HG03342 (cell line): Measurements from ENCODE around the gene OR9Q1.
"Not testable (repeated sequence)": the region's sequence is repeated elsewhere in the genome, so short reads cannot be mapped to it uniquely, and the experiment has no call there.

Source experiments
- ATAC-seq: cut with Tn5 transposase; IDR thresholded peaks from one replicate; pipeline ENCODE4 v1.9.1; 2021; ENCODE audit warnings: mild to moderate bottlenecking, moderate library complexity; ENCODE audit not compliant: unreplicated experiment

The OR9Q1 gene, protein sequence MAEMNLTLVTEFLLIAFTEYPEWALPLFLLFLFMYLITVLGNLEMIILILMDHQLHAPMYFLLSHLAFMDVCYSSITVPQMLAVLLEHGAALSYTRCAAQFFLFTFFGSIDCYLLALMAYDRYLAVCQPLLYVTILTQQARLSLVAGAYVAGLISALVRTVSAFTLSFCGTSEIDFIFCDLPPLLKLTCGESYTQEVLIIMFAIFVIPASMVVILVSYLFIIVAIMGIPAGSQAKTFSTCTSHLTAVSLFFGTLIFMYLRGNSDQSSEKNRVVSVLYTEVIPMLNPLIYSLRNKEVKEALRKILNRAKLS

DNA sequence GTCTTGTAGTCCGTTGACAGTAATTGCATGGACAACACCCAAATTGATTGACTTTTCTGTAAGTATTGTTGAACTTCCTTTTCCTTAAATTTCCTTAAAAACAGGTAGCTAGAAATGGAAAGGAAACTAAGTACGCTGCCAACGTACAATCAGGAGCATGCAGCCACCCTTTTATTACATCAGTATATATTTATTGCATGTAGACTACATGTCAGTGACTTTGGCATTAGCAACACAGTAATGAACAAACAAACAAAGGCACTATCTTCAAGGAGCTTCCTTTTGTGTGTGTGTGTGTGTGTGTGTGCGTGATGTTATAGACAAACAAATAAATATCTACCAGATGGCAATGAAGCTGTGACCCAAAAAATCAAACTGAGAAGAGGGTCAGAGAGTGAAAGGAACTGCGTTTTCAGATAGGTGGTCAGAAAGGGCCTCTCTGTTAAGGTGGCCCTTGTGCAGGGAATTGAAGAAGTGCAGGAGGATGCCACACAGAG is at the start of gene OR9Q1:
TSS of gene OR9Q1 (plus strand) at position 447 of the 497 bp plus-strand sequence. CDS start 155,564 bp downstream, outside the sequence.
- ATAC-seq: no peak

DNA sequence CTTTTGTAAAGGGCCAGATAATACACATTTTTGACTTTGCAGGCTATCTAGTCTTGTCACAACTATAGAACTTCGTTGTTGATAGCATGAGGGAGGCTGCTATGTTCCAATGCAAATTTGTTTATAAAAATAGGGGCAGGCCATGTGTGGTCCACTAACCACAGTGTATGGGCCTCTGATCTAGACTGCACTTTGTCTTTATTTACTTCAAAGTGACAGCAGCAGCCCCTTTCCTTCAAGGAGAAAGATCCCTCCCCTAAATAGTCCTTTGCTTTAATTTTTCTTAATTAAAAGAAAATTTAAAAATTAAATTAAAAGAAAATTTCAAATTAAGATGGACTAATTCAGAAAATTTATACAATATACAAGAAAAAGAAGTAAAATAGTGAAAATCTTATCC is 49.5 kb upstream of the OR9Q1 start:
- ATAC-seq: no peak

DNA sequence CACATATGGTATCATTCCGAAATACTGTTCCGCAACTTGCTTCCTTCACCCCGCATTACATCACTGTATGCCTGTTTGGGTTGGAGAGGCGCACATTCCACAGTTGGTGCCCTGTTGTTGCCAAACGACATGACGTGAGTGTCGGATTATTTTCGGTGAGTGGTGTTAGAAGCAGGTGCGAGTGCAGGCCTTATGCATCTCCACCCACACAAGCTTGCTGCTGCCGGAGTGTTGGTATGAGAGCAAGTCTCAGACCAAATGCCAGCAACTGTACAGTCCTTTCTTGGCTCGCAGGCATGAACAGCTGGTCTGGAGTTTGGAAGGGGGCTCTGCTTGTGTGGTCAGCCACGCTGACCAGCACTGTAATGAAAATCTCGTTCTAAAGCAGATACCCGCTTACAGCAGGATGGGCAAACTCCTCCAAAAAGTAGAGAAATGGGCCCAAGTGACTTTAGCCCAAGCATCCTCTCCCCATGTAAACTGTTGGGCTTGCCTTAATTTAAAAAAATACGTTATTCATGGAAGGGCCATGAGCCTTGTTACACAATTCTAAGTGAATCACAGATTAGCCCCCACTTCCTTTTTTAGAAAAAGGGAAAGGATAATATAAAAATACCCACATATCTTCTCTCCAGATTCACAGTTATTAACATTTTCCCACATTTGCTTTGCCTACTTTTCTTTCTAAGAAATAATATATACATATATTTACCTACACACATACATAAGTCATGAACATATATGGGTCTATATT is 48.7 kb upstream of the OR9Q1 start:
- no peak for ATAC-seq

DNA sequence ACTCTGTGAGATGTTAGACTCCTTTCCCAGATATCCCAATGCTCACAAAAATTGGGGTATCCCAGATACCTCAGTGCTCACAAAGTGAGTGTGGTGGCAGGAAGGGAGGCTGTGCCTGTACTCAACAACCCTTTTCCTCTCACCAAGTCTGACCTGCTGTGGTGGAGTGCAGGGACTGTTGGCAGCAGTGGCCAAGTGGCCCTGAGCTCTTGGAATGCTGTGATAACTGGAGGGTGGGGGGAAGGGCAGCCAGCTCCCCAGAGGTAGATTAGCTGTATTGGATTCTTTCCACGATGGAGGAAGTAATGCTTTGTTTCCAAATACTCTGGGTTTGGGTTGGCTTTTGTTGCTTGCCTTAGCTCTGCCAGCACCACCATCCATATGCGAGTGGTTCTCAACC is 46.0 kb upstream of the OR9Q1 start:
- ATAC-seq: no peak

DNA sequence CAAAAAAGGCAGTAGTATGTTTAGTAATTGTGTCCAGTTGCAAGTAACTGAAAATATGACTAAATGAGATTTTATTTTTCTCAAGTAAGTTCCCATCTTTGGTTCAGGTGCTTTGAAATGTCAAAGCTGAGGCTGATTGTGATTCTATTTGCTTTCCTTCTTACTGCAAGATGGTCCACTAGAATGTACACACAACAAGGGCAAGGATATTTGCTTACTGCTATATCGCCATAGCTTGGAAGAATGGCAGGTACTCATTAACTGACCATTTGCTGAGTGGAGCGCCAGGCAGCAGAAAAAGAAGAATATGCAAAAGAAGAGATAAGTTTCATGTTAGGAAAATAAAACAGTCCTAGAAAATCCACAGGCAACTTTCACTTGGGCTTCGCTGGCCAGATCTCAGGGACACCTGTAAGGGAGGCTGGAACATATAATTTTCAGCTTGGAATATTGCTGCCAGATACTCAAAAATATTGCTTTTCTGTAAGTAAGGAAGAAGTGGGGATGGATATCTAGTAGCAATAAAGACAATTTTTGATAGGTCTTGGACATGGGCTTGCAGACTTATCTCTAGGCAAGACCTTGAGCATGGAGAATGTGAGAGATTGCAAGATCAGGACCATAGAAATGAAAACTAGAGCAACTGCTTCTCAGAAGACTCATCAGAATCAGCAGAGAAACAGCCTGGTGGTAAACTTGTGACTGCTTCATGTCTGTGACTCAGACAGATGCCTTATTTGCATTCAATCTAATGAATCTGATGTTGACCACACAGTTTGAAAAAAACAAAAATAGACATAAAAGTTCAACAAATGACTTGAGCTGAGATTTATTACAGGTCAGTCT is 44.8 kb upstream of the OR9Q1 start:
- no peak for ATAC-seq

DNA sequence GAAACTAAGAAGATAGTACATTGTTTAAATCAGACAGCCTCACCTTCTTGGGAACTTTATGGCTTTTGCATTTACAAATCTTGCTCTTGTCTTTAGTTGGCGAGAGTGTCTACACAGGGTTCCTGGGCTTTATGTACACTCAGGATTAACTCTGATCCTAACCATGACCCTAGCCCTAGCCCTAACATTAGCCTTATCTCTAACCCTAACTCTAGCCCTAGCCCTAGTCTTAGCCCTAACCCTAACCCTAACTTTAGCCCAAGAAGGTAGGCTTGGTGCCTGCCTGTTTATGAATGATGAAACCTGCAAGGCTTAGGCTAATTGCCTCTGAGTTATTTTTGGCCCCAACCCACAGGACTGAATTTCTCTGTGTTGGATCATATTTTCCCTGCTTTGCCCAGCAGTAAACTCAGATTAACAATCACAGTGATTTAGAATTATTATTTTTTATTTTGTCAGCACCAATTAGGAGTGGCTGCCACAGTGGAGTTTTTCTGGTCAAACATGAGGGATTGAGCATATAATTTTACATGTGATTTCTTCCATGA is 44.1 kb upstream of the OR9Q1 start:
- no peak for ATAC-seq

DNA sequence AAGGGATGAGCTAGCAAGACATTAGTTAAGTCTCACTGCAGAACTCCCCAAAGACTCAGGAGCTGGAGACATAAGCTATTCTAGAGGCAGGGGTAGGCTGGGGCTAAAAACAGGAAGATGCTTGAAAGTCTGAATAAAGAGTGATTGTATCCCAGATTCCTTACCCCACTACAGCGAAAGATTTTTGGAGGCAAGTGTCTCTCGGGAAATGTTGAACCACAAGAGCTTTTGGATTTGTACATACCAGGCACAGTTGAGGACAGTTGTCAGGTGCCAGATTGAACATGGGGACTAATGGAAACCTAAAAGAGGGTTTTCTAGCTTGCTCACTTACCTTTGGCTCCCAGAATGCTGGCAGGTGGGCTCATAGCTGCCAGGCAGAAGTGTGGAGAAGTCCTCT is 43.5 kb upstream of the OR9Q1 start:
- ATAC-seq: no peak

DNA sequence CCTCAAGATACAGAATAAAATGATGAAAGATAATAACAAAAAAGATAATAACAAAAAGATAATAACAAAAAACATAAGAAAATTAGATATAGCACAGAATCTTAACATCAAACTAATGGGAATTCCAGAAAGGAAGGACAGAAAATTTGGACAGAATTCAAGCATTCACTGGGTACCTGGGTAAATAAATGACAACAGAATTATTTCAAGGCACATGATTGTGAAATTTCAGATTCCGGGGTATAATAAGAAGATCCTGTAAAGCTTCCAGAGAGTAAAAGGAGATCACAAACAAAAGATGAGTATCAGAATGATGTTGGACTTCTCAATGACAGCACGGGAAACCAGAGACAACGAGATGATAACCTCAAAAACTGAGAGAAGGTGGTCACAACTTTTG is 42.1 kb upstream of the OR9Q1 start:
- no peak for ATAC-seq

DNA sequence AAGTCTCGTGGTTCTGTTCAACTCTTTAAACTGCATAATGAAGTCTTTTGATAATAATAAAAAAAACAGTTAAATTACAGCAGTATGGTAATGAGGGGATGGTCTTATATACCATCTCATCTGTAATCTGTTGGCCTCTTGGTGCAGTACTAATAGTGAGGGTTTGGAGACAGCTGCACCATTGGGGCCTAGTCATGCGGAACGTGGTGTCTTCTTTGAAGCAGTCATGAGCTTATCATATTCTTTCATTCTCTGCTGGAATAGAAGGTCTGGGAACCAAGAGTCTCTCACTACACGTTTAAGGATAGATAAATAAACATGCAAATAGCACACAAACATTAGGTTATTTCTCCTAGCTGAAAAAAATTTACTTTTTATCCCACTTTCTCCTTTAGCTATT is 40.9 kb upstream of the OR9Q1 start:
- ATAC-seq: no peak

DNA sequence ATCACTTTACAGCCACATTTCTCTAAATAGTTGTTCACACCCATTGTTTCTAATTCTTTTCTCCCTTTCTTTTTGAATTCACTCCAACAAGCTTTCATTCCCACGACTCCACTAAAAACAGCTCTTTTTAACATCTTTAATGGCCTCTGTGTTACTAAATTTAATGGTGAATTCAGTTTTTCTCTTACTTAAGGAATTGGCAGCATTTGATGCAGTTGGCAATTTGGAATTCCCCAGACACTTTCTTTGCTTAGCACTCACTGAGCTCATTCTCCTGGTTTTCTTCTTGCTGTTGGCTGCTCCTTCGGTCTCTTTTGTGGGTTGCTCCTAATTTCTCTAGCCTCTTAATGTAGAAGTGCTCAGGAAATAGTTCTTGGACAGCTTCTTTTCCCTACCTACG is 40.5 kb upstream of the OR9Q1 start:
- no peak for ATAC-seq

DNA sequence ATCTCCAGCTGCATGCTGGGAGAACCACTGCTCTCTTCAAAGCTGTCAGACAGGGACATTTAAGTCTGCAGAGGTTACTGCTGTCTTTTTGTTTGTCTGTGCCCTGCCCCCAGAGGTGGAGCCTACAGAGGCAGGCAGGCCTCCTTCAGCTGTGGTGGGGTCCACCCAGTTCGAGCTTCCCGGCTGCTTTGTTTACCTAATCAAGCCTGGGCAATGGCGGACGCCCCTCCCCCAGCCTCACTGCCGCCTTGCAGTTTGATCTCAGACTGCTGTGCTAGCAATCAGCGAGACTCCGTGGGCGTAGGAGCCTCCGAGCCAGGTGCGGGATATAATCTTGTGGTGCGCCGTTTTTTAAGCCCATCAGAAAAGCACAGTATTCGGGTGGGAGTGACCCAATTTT is 24.2 kb upstream of the OR9Q1 start:
- not testable (repeated sequence) for ATAC-seq

DNA sequence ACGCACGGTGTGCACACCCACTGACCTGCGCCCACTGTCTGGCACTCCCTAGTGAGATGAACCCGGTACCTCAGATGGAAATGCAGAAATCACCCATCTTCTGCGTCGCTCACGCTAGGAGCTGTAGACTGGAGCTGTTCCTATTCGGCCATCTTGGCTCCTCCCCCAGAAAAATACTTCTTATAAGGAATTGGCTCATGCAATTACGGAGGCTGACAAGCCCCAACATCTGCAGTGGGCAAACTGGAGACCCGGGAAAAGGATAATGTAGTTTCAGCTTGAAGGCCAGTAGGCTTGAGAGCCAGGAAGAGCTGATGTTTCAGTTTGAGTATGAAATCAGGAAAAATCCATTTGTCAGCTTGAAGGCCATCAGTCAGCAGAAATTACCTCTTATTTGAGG is 23.7 kb upstream of the OR9Q1 start:
- ATAC-seq: not testable (repeated sequence)

DNA sequence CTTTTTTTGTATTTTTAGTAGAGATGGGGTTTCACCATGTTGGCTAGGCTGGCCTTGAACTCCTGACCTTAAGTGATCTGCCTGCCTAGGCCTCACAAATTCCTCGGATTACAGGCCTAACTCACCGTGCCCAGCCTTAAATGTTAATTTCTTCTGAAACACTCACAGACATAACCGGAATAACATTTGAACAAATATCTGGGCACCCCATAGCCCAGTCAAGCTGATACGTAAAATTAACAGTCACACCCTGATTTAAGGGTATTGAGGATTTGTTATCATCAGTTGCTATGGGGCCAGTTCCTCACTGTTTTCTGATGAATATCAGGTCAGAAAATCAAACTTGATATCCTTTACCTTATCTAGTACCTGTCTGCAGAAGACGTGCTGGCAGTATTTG is 23.0 kb upstream of the OR9Q1 start:
- ATAC-seq: no peak

DNA sequence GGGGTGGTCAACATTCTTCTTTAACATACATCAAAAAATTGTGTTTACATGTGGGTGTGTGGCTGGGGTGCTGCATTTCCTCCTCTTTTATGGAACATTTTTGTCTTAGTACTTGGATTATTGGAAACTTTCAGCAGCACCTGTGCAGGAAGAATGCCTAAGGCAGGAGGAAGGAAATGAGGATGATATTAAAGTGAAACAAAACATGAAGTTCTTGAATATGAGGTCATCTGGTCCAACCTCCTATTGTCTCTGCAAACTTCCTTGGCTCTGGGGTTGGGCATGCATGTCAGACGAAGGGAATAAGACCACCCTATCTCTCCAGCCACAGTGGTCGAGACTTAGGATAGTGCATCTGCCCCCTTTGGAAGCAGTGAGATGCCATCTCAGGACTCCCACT is 20.6 kb upstream of the OR9Q1 start:
- ATAC-seq: no peak

DNA sequence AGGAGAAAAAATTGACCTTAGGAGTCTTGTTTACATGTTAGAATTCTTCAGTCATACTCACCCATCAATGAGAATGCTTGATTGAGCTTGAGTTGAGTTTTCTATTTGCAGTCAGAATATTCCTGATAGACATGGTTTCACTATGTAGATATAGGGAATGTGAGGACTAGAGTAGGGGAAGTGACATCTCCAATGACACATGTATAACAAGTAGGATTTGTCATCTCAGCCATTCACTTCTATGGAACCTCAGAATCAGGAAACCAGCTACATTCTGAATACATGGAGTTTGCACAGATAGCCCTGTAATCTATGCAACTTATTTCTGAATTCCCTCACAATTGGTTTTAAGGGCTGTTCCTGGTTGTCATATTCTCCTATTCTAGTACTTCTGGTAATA is 20.1 kb upstream of the OR9Q1 start:
- no peak for ATAC-seq

DNA sequence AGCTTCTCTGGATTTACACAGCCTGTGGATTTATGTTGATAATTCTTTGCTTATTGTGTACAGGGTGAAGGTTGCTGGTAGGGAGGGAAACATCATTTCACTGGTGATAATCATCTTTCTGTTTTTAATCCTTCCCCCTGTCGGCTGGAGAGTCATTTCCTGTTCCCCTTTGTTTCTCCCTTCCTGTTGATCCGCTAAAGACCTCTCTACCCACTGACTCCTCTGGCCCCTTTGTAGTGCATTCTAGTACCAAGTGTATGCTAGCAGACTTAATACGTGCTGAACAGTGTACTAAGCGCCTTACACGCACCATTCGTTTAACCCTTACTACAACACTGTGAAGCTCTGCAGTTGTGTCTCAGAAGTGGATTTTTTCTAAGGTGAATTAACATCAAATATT is 19.0 kb upstream of the OR9Q1 start:
- no peak for ATAC-seq

DNA sequence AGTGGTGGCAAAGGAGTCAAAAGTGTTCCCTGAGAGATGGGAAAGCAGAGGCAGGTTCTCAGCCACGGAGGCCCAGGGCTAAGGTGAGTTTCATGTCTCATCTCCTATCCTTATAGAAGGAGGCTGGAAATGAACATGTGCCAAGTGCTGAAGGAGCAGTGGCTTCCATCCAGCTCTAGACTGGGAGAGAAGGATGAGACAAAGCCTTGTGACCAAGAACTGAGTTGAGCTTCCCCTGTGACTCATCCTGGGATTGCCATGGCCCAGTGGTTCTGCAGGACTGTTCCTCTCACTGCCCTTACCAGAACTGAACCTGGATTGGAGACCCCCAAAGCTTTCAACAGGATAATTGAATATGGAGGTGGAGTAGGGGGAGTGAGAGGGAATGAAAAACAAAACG is 16.7 kb upstream of the OR9Q1 start:
- ATAC-seq: no peak

DNA sequence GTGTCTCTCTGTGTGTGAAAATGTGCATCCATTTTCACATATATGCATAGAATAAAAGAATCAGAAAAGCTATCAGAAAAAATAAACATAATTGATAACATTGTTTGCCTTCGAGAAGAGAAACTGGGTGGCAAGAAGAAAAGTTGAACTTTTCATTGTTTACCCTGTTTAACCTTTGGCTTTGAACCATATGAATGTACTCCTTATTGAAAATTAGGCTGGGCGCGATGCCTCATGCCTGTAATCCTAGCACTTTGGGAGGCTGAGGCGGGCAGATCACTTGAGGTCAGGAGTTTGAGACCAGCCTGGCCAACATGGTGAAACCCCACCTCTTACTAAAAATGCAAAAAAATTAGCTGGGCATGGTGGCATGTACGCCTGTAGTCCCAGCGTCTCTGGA is 11.9 kb upstream of the OR9Q1 start:
- no peak for ATAC-seq

DNA sequence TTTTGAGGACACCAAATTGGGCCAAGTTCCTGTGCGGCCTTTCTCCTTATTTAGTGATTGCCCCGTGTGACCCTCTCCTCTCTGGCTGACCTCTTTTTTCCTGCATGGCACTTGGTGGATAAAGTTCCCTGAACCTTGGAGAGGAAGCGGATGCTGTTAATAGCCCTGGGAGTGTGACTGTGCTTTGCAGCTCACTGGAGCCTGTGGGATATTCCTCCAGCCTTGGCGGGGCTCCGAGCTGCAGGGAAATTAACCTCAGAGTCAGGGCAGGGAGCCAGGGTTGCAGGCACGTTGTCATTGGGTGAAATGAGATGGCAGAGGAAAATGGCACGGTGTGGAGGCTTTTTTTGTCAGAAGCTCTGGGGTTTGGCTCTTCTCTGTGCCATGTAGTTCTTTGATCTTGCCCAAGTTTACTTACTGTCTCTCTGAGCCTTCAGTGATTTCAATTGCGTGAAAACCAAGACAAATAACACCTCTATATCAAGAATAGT is 965 bp downstream of the OR9Q1 start:
- no peak for ATAC-seq

DNA sequence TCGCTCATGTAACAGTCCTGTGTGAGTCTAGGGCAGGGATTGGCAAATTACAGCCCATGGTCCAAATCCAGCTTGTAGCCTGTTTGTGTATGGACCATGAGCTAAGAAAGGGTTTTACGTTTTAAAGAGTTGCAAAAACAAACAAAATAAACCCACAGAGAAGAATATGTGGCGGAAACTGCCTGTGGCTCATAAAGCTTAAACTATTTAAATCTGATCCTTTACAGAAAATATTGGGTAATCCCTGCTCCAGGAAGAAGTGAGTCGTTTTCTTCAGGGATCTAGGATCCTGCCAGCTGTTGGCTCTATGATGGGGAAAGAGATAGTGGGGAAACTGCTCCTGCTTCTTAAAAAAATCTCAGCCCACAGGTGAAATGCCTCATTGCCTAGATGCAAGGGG is 3.7 kb downstream of the OR9Q1 start:
- no peak for ATAC-seq
